GM12878 (cell line): Measurements from ENCODE around the gene GIPC3.

ENCODE experiments used
- ASH2L ChIP-seq: fragments of 300-600, 200-600 bp; sonication (generic); IDR thresholded peaks from 2 replicates; pipeline ENCODE4 v1.6.1; 2017; ENCODE audit warnings: low read depth, mild to moderate bottlenecking, borderline replicate concordance
- CTCF ChIP-seq, 3 experiments: IDR thresholded peaks in 2 of 3; conservative IDR thresholded peaks in 1 of 3; 2 replicates each; pipeline ENCODE4 v1.5.1; 2011; ENCODE audit warnings: low read depth in 3 of 3, low read length in 3 of 3, mild to moderate bottlenecking in 3 of 3, control low read depth in 2 of 3, moderate library complexity in 2 of 3, inconsistent platforms in 1 of 3, mixed read lengths in 1 of 3; ENCODE audit not compliant: control insufficient read depth in 2 of 3, insufficient read depth in 1 of 3; ENCODE audit errors: extremely low read depth in 1 of 3
- EGR1 ChIP-seq, 2 experiments: IDR thresholded peaks; 1 replicate in 1 of 2; 2 replicates in 1 of 2; pipeline ENCODE4 v1.6.1; 2011 to 2012; ENCODE audit warnings: low read depth in 2 of 2, low read length in 2 of 2, borderline replicate concordance in 1 of 2, mild to moderate bottlenecking in 1 of 2, moderate library complexity in 1 of 2
- EP300 ChIP-seq, 2 experiments: fragments of 150-350 bp in 1 of 2; IDR thresholded peaks; 2 replicates each; pipeline ENCODE4 v1.6.1; 2011 to 2012; ENCODE audit warnings: low read depth in 2 of 2, low read length in 2 of 2, borderline replicate concordance in 1 of 2, improper control_type of control experiment in 1 of 2, inconsistent platforms in 1 of 2; ENCODE audit not compliant: control insufficient read depth in 1 of 2
- EZH2 ChIP-seq: IDR thresholded peaks from 2 replicates; pipeline ENCODE4 v1.6.1; 2012; ENCODE audit warnings: low read depth, mild to moderate bottlenecking, control low read depth, inconsistent platforms, low read length, borderline replicate concordance; ENCODE audit not compliant: control insufficient read depth
- POLR2AphosphoS5 ChIP-seq: IDR thresholded peaks from 2 replicates; pipeline ENCODE4 v1.6.1; 2011; ENCODE audit warnings: mild to moderate bottlenecking, low read length, inconsistent platforms
- SMAD5 ChIP-seq: IDR thresholded peaks from 2 replicates; pipeline ENCODE4 v1.6.1; 2016; ENCODE audit warnings: antibody characterized with exemption, low read depth
- ZNF24 ChIP-seq: fragments of 450-650 bp; IDR thresholded peaks from 2 replicates; pipeline ENCODE4 v1.6.1; 2017; ENCODE audit warnings: antibody characterized with exemption, mild to moderate bottlenecking
- ZNF274 ChIP-seq: IDR thresholded peaks from one replicate; pipeline ENCODE4 v1.8.0; 2011; ENCODE audit not compliant: insufficient read length, insufficient read depth
- TF ChIP-seq, protein P1 (sequence below): IDR thresholded peaks from 2 replicates; pipeline ENCODE4 v1.6.1; 2012; ENCODE audit warnings: low read depth, low read length, improper control_type of control experiment

DNA sequence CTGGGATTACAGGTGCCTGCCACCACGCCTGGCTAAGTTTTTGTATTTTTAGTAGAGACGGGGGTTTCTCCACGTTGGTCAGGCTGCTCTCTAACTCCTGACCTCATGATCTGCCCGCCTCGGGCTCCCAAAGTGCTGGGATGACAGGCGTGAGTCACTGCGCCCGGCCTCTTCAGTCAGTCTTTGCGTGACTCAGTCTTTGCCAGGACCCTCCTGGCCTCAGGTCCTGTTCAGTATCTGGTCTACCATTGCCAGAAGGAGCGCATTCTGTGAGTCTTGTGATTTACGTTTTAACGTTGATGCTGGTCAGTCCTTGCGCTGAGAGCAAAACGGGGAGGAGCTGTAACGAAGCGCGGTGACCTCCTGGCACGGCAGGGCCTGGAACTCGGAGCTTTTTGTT lies 20.1 kb upstream of the GIPC3 start:
- TF ChIP-seq ZNF274 (no peak), EZH2 (no peak), EP300 (IDR thresholded peaks at IDR 0.05; ENCODE audit: borderline replicate concordance in 1 of 2, control insufficient read depth in 1 of 2, low read depth in 2 of 2, low read length in 2 of 2) (no peak), ASH2L (no peak), POLR2AphosphoS5 (no peak), CTCF (IDR thresholded peaks at IDR 0.05 in 2 of 3, conservative IDR thresholded peaks at IDR 0.05 in 1 of 3; ENCODE audit: control insufficient read depth in 2 of 3, extremely low read depth in 1 of 3, insufficient read depth in 1 of 3, low read depth in 3 of 3, low read length in 3 of 3) (no peak), EGR1 (IDR thresholded peaks at IDR 0.05; ENCODE audit: borderline replicate concordance in 1 of 2, low read depth in 2 of 2, low read length in 2 of 2) (no peak), ZNF24 (no peak), SMAD5 (no peak)
- TF ChIP-seq, protein P1, sequence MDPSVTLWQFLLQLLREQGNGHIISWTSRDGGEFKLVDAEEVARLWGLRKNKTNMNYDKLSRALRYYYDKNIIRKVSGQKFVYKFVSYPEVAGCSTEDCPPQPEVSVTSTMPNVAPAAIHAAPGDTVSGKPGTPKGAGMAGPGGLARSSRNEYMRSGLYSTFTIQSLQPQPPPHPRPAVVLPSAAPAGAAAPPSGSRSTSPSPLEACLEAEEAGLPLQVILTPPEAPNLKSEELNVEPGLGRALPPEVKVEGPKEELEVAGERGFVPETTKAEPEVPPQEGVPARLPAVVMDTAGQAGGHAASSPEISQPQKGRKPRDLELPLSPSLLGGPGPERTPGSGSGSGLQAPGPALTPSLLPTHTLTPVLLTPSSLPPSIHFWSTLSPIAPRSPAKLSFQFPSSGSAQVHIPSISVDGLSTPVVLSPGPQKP = no peak
